HepG2 (cell line): Measurements from ENCODE around the gene SIVA1. TPM values are rescaled to one million over a fixed set of nuclear protein-coding genes. Genes with fewer than 3 reads are reported as not detected.

Experiments used
- CSRNP1 ChIP-seq: sonication (generic); formaldehyde crosslinking; IDR thresholded peaks from 2 replicates; pipeline ENCODE4 v1.8.1; 2023; ENCODE audit warnings: mild to moderate bottlenecking, missing genetic modification reagents
- DMAP1 ChIP-seq: IDR thresholded peaks from 2 replicates; pipeline ENCODE4 v1.6.1; 2016
- DMTF1 ChIP-seq: sonication (generic); formaldehyde crosslinking; IDR thresholded peaks from 2 replicates; pipeline ENCODE4 v1.4.0; 2020; ENCODE audit warnings: mild to moderate bottlenecking, missing genetic modification reagents
- DNMT3B ChIP-seq: conservative IDR thresholded peaks from 2 replicates; pipeline ENCODE4 v1.6.1; 2016; ENCODE audit warnings: missing biosample characterization, control low read depth
- HNF1A ChIP-seq, 2 experiments: sonication (generic) in 1 of 2; formaldehyde crosslinking in 1 of 2; IDR thresholded peaks; 2 replicates each; pipeline versions ENCODE4 v1.4.0 to v1.6.1; 2016 to 2020; ENCODE audit warnings: borderline replicate concordance in 1 of 2, low read depth in 1 of 2, mild to moderate bottlenecking in 1 of 2, missing genetic modification reagents in 1 of 2
- PREB ChIP-seq: sonication (generic); formaldehyde crosslinking; IDR thresholded peaks from 2 replicates; pipeline ENCODE4 v1.4.0; 2020; ENCODE audit warnings: missing genetic modification reagents
- PRMT3 ChIP-seq: sonication (generic); formaldehyde crosslinking; IDR thresholded peaks from 2 replicates; pipeline ENCODE4 v1.8.1; 2022; ENCODE audit warnings: low read depth, mild to moderate bottlenecking, moderate library complexity, missing genetic modification reagents, borderline replicate concordance
- PTBP1 ChIP-seq: fragments of 200-400 bp; formaldehyde crosslinking; IDR thresholded peaks from 2 replicates; pipeline ENCODE4 v1.6.1; 2018; ENCODE audit warnings: low read length, low read depth; ENCODE audit not compliant: poor library complexity, severe bottlenecking
- RFX1 ChIP-seq: fragments of 450-650 bp; IDR thresholded peaks from 2 replicates; pipeline ENCODE4 v1.6.1; 2017
- SMAD3 ChIP-seq: sonication (generic); formaldehyde crosslinking; IDR thresholded peaks from 2 replicates; pipeline ENCODE4 v1.4.0; 2020; ENCODE audit warnings: missing genetic modification reagents
- SOX6 ChIP-seq, 2 experiments: fragments of 450-650 bp in 1 of 2; sonication (generic) in 1 of 2; formaldehyde crosslinking in 1 of 2; IDR thresholded peaks; 2 replicates each; pipeline versions ENCODE4 v1.4.0 to v1.6.1; 2017 to 2020; ENCODE audit warnings: antibody characterized with exemption in 1 of 2, mild to moderate bottlenecking in 1 of 2, missing genetic modification reagents in 1 of 2
- SP140L ChIP-seq: sonication (generic); formaldehyde crosslinking; IDR thresholded peaks from 2 replicates; pipeline ENCODE4 v1.4.0; 2020; ENCODE audit warnings: missing genetic modification reagents, borderline replicate concordance
- TBP ChIP-seq: sonication (generic); formaldehyde crosslinking; IDR thresholded peaks from 2 replicates; pipeline ENCODE4 v1.5.0; 2020; ENCODE audit warnings: missing genetic modification reagents
- ZFP91 ChIP-seq: sonication (generic); formaldehyde crosslinking; IDR thresholded peaks from 2 replicates; pipeline ENCODE4 v1.9.0; 2022; ENCODE audit warnings: missing genetic modification reagents, mild to moderate bottlenecking, borderline replicate concordance
- ZFY ChIP-seq: sonication (generic); formaldehyde crosslinking; IDR thresholded peaks from 2 replicates; pipeline ENCODE4 v1.4.0; 2020; ENCODE audit warnings: missing genetic modification reagents
- ZKSCAN8 ChIP-seq: IDR thresholded peaks from 2 replicates; pipeline ENCODE4 v1.6.1; 2016; ENCODE audit warnings: borderline replicate concordance, missing genetic modification reagents, missing compliant biosample characterization
- ZNF343 ChIP-seq: sonication (generic); formaldehyde crosslinking; IDR thresholded peaks from 2 replicates; pipeline ENCODE4 v1.4.0; 2020; ENCODE audit warnings: mild to moderate bottlenecking, missing genetic modification reagents
- ZNF619 ChIP-seq: sonication (generic); formaldehyde crosslinking; IDR thresholded peaks from 2 replicates; pipeline ENCODE4 v1.4.0; 2020; ENCODE audit warnings: mild to moderate bottlenecking, missing genetic modification reagents
- polyA plus RNA-seq, 8 experiments: library from polyadenylated mRNA; depleted of rRNA in 3 of 8; stranded (reverse) in 7 of 8; unstranded in 1 of 8; fragments of >200 nt; fragmentation: Illumina TruSeq in 4 of 8; extraction: Trizol in 4 of 8; gene quantifications; 2 replicates each; pipeline versions ENCODE4 v1.2.1 to v1.2.3, GENCODE V29; 2011 to 2016; ENCODE audit warnings: low read depth in 4 of 8, missing spikeins in 1 of 8, mixed read lengths in 1 of 8; ENCODE audit not compliant: insufficient read depth in 1 of 8
- total RNA-seq, 5 experiments: library from RNA; depleted of rRNA; stranded (reverse); fragments of >200 nt; fragmentation: Illumina TruSeq; extraction: Trizol; gene quantifications; 2 replicates each; pipeline ENCODE4 v1.2.3, GENCODE V29; 2016; ENCODE audit warnings: low read depth in 1 of 5

SIVA1 gene
- total and polyA plus RNA-seq, 2 of the 13 experiments (the other 11 are each of a cell fraction or from before 2014, with no cell fraction given): 123 to 186 TPM

- TF ChIP-seq HNF1A (IDR thresholded peaks at IDR 0.05; ENCODE audit: low read depth) (no peak), HNF1A (CRISPR knock-in tag; IDR thresholded peaks at IDR 0.05; ENCODE audit: borderline replicate concordance) (no peak), SOX6 (IDR thresholded peaks at IDR 0.05) (no peak), SOX6 (CRISPR knock-in tag; IDR thresholded peaks at IDR 0.05) (no peak), TBP (CRISPR knock-in tag) (no peak), DMAP1 (CRISPR knock-in tag) (no peak), DNMT3B (CRISPR knock-in tag) (no peak), ZNF343 (CRISPR knock-in tag) (no peak), PTBP1 (no peak), ZFP91 (CRISPR knock-in tag) (0 out of 2 replicates have a peak, but pooled peaks have one; percentile 9), RFX1 (no peak), CSRNP1 (no peak), PREB (CRISPR knock-in tag) (no peak), SP140L (CRISPR knock-in tag) (no peak), ZNF619 (no peak), DMTF1 (CRISPR knock-in tag) (no peak), PRMT3 (CRISPR knock-in tag) (no peak), ZFY (CRISPR knock-in tag) (no peak), SMAD3 (CRISPR knock-in tag) (no peak), ZKSCAN8 (no peak)
Observed at GRCh38 chr14:104772707-104773504, 20.0 kb downstream of the SIVA1 start (continued).
